B cell (primary cell): ENCODE data around the gene NBPF1. TPM values are rescaled to one million over a fixed set of nuclear protein-coding genes. Genes with fewer than 3 reads are reported as not detected.
"Not testable (repeated sequence)": the region's sequence is repeated elsewhere in the genome, so short reads cannot be mapped to it uniquely, and the experiment has no call there.

ENCODE experiments used
- ATAC-seq: fragments of 200-7000 bp; cut with Tn5 transposase; one replicate; pipeline ENCODE4 v1.10.0; 2021; ENCODE audit warnings: low read depth, mild to moderate bottlenecking, moderate number of reproducible peaks, moderate library complexity
- CTCF ChIA-PET: fragments of 350-600 bp; sonication (Branson Sonifier 250); formaldehyde crosslinking; loops from one replicate; lab custom pipeline; 2021; ENCODE audit warnings: antibody characterized with exemption, inconsistent platforms; lab: Charles Lee
- POLR2A ChIA-PET: fragments of 350-600 bp; sonication (Branson Sonifier 250); formaldehyde crosslinking; loops from one replicate; lab custom pipeline; 2021; ENCODE audit warnings: antibody characterized with exemption; lab: Charles Lee
- DNase-seq: peaks from one replicate; pipeline ENCODE4 v3.0.0; 2013
- H2AFZ ChIP-seq: 2 replicates; pipeline ENCODE4 v1.6.1; 2012; ENCODE audit warnings: mild to moderate bottlenecking, low read depth, low read length; ENCODE audit not compliant: insufficient read depth, poor library complexity, severe bottlenecking
- H3K27ac ChIP-seq, 2 donors: 1 replicate in 1 of 2; 2 replicates in 1 of 2; pipeline ENCODE4 v1.5.1; 2012 to 2013; ENCODE audit warnings: low read length in 2 of 2, mild to moderate bottlenecking in 2 of 2, moderate library complexity in 1 of 2
- H3K27me3 ChIP-seq, 4 experiments: fragments of 200-600 bp in 1 of 4; sonication (generic) in 1 of 4; replicated peaks in 1 of 4; 1 replicate in 2 of 4; 2 replicates in 2 of 4; pipeline versions ENCODE4 v1.6.1 to v1.7.0; 2013 to 2016; ENCODE audit warnings: low read length in 3 of 4, mild to moderate bottlenecking in 2 of 4, mixed read lengths in 1 of 4, moderate library complexity in 1 of 4; ENCODE audit not compliant: insufficient read depth in 4 of 4, control insufficient read depth in 3 of 4; ENCODE audit errors: control extremely low read depth in 1 of 4
- H3K36me3 ChIP-seq, 2 experiments: replicated peaks in 1 of 2; 1 replicate in 1 of 2; 2 replicates in 1 of 2; pipeline versions ENCODE4 v1.6.1 to v1.7.1; 2013; ENCODE audit warnings: low read length in 1 of 2; ENCODE audit not compliant: insufficient read depth in 2 of 2, control insufficient read depth in 1 of 2; ENCODE audit errors: control extremely low read depth in 1 of 2, extremely low read depth in 1 of 2
- H3K4me1 ChIP-seq, 2 donors: fragments of 200-600 bp in 1 of 2; sonication (generic) in 1 of 2; 1 replicate in 1 of 2; 2 replicates in 1 of 2; pipeline versions ENCODE4 v1.5.1 to v1.6.1; 2013 to 2017; ENCODE audit warnings: low read length in 2 of 2; ENCODE audit not compliant: control insufficient read depth in 2 of 2, insufficient read depth in 2 of 2
- H3K4me2 ChIP-seq: replicated peaks from 2 replicates; pipeline ENCODE3; 2012; ENCODE audit warnings: mild to moderate bottlenecking, low read depth, low read length; ENCODE audit not compliant: poor library complexity, severe bottlenecking
- H3K4me3 ChIP-seq, 5 experiments: fragments of 200-600 bp in 1 of 5; sonication (generic) in 1 of 5; 1 replicate in 3 of 5; 2 replicates in 2 of 5; pipeline versions ENCODE4 v1.5.1 to v1.7.0; 2011 to 2016; ENCODE audit warnings: low read length in 4 of 5, mild to moderate bottlenecking in 4 of 5, low read depth in 2 of 5, control low read depth in 1 of 5, moderate library complexity in 1 of 5; ENCODE audit not compliant: insufficient read depth in 1 of 5; ENCODE audit errors: control extremely low read depth in 1 of 5, extremely low read depth in 1 of 5
- H3K79me2 ChIP-seq: fragments of 200-600 bp; sonication (generic); one replicate; pipeline ENCODE4 v1.6.0; 2016; ENCODE audit warnings: low read length; ENCODE audit not compliant: control insufficient read depth, insufficient read depth
- H3K9ac ChIP-seq: fragments of 200-600 bp; sonication (generic); 2 replicates; pipeline ENCODE4 v1.6.1; 2017; ENCODE audit warnings: mild to moderate bottlenecking, low read length, moderate library complexity
- H3K9me3 ChIP-seq, 3 donors: one replicate each; pipeline versions ENCODE4 v1.6.1 to v1.7.1; 2013; ENCODE audit warnings: low read length in 2 of 3; ENCODE audit not compliant: control insufficient read depth in 2 of 3, insufficient read depth in 1 of 3; ENCODE audit errors: control extremely low read depth in 1 of 3
- H4K20me1 ChIP-seq: 2 replicates; pipeline ENCODE4 v1.6.0; 2012; ENCODE audit warnings: mild to moderate bottlenecking, low read length; ENCODE audit not compliant: insufficient read depth, control insufficient read depth, poor library complexity, severe bottlenecking
- H3K27ac Mint-ChIP-seq: one replicate; pipeline ENCODE4 v1.8.0; 2021; ENCODE audit warnings: mixed read lengths
- H3K27me3 Mint-ChIP-seq: one replicate; pipeline ENCODE4 v1.8.0; 2021; ENCODE audit warnings: mixed read lengths
- H3K4me1 Mint-ChIP-seq: one replicate; pipeline ENCODE4 v1.8.0; 2021; ENCODE audit warnings: mixed read lengths
- H3K4me3 Mint-ChIP-seq: one replicate; pipeline ENCODE4 v1.8.0; 2021; ENCODE audit warnings: mixed read lengths
- H3K9me3 Mint-ChIP-seq: one replicate; pipeline ENCODE4 v1.8.0; 2022; ENCODE audit warnings: mixed read lengths; ENCODE audit not compliant: insufficient read depth
- WGBS: methylation state at CpG from one replicate; pipeline ENCODE4 v1.1.5; 2013; ENCODE audit warnings: missing lambda C conversion rate; ENCODE audit not compliant: insufficient coverage; 5-methylcytosine and 5-hydroxymethylcytosine counted together
- intact Hi-C: fragments of 100-400 bp; cut with micrococcal nuclease; formaldehyde crosslinking; loops from one replicate; pipeline ENCODE4 v1.10.0; 2022
- polyA plus RNA-seq: library from polyadenylated mRNA; depleted of rRNA; stranded (reverse); fragments of >200 nt; gene quantifications from 2 replicates; pipeline ENCODE4 v1.2.3, GENCODE V29; 2012
- total RNA-seq, 2 donors: library from RNA; stranded (reverse); fragments of 120-200 nt in 1 of 2; gene quantifications; 1 replicate in 1 of 2; 2 replicates in 1 of 2; pipeline versions ENCODE4 v1.2.3 to v1.2.4, GENCODE V29; 2013 to 2022

The NBPF1 gene
- total and polyA plus RNA-seq, 2 donors (not counting 1 experiment from before 2014, with no cell fraction given): 19.1 to 66.3 TPM

GRCh38 chr1:16642025-16642966 lies 28.9 kb upstream of the NBPF1 start:
- Histone ChIP-seq H3K79me2 (peaks cover 73% of the 10 kb centered on the region), H3K36me3 (peaks cover 0 to 23% of the 10 kb centered on the region in 2 experiments), H3K27ac (peak overlapping the region in 1 of 2 donors; percentile 6), H3K4me1 (peaks cover 29 to 36% of the 10 kb centered on the region in 2 donors), H4K20me1 (peaks cover 34% of the 10 kb centered on the region), H3K4me2 (peak overlapping the region; percentile 10)
- H3K27me3 ChIP-seq, H3K4me3 Mint-ChIP-seq, H3K27me3 Mint-ChIP-seq, H3K4me1 Mint-ChIP-seq, ATAC-seq, H3K27ac Mint-ChIP-seq, DNase-seq, H3K9me3 Mint-ChIP-seq, H3K9me3 ChIP-seq, H3K9ac ChIP-seq, H2AFZ ChIP-seq, POLR2A ChIA-PET, H3K4me3 ChIP-seq: not testable (repeated sequence)
- intact Hi-C loops: loop anchor here (10.0 kb wide), 2 partner anchors 277 to 1117 kb away; partner anchors contain the start of genes CASP9, DNAJC16 and SZRD1
- WGBS: 79% methylated on average over 8 of the region's 9 CpGs
- CTCF ChIA-PET: interaction anchor here (1.0 to 1.7 kb wide), 2 partner anchors 272 to 309 kb away, joined by 3 to 5 read pairs; no protein-coding TSS in a partner anchor

DNA sequence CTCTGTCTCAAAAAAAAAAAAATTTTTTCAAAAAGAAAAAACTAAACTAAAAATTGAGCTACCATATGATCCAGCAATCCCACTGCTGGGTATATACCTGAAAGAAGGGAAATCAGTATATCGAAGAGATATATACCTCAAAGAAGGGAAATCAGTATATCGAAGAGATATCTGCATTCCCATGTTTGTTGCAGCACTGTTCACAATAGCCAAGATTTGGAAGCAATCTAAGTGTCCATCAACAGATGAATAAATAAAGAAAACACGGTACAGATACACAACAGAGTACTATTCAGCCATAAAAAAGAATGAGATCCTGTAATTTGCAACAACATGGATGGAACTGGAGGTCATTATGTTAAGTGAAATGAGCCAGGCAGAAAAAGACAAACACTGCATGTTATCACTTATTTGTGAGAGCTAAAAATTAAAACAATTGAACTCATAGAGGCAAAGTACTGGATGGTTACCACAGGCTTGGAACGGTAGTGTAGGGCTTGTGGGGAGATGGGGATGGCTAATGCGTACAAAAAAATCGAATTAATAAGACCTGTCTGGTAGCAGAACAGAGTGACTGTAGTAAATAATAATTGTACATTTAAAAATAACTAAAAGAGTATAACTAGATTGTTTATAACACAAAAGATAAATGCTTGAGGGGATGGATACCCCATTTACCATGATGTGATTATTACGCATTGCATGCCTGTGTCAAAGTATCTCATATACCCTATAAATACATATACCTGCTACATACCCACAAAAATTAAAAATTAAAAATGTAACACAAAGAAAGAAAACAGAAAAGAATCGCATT lies 28.0 kb upstream of the NBPF1 start:
- H3K4me3 ChIP-seq, H2AFZ ChIP-seq, DNase-seq, H3K27me3 Mint-ChIP-seq, ATAC-seq, H3K27ac ChIP-seq, H3K9me3 Mint-ChIP-seq, POLR2A ChIA-PET, H3K27me3 ChIP-seq, H3K9ac ChIP-seq, H3K4me1 Mint-ChIP-seq, H3K4me3 Mint-ChIP-seq, H3K27ac Mint-ChIP-seq, H3K9me3 ChIP-seq, H3K4me2 ChIP-seq: not testable (repeated sequence)
- H3K36me3 ChIP-seq: peaks cover 2 to 30% of the 10 kb centered on the region in 2 experiments
- H3K4me1 ChIP-seq: peaks cover 29 to 36% of the 10 kb centered on the region in 2 donors
- intact Hi-C loops: loop anchor here (10.0 kb wide), 2 partner anchors 277 to 1117 kb away; partner anchors contain the start of genes CASP9, DNAJC16 and SZRD1
- peaks cover 82% of the 10 kb centered on the region for H3K79me2 ChIP-seq
- WGBS: 91% methylated on average over 5 of the region's 8 CpGs
- peaks cover 43% of the 10 kb centered on the region for H4K20me1 ChIP-seq
- CTCF ChIA-PET: interaction anchor here (0.6 to 1.7 kb wide), 5 partner anchors 66 to 616 kb away, joined by 3 to 5 read pairs (median 3); no protein-coding TSS in a partner anchor

GRCh38 chr1:16639091-16640031 lies 26.0 kb upstream of the NBPF1 start:
- H3K4me3 ChIP-seq, H3K27me3 Mint-ChIP-seq, H3K4me3 Mint-ChIP-seq, H3K9ac ChIP-seq, H3K9me3 Mint-ChIP-seq, DNase-seq, H3K9me3 ChIP-seq, POLR2A ChIA-PET, H3K27ac ChIP-seq, H2AFZ ChIP-seq, H3K27me3 ChIP-seq, ATAC-seq, H3K4me1 Mint-ChIP-seq, H3K4me2 ChIP-seq, H3K27ac Mint-ChIP-seq: not testable (repeated sequence)
- peaks cover 86% of the 10 kb centered on the region for H3K79me2 ChIP-seq
- intact Hi-C loops: loop anchor here (10.0 kb wide), 2 partner anchors 275 to 1115 kb away; partner anchors contain the start of genes CASP9, DNAJC16 and SZRD1
- peaks cover 2 to 46% of the 10 kb centered on the region in 2 experiments for H3K36me3 ChIP-seq
- CTCF ChIA-PET: interaction anchor here (1.0 to 1.2 kb wide), 2 partner anchors 21 to 22 kb away, joined by 3 read pairs; no protein-coding TSS in a partner anchor
- 94% methylated on average over 10 of the region's 11 CpGs for WGBS
- H4K20me1 ChIP-seq: peaks cover 56% of the 10 kb centered on the region
- H3K4me1 ChIP-seq: peaks cover 22 to 25% of the 10 kb centered on the region in 2 donors
